ENCODE measurements around the gene CYP4A22.
A peak's percentile ranks its signal among the peaks of the same experiment; 100 is the strongest.

Gene CYP4A22

GRCh38 chr1:47178654-47179016 lies 41.4 kb downstream of the CYP4A22 start:
- peak overlapping the region; percentile 86 for H3K27ac Mint-ChIP-seq
- ATAC-seq, result no peak
- H3K9me3 Mint-ChIP-seq, result no peaks in the 10 kb centered on the region
- no peaks in the 10 kb centered on the region for H3K36me3 Mint-ChIP-seq
- H3K4me3 Mint-ChIP-seq, result peak overlapping the region; percentile 75
- H3K4me1 Mint-ChIP-seq, result peaks cover 25% of the 10 kb centered on the region
- no peak for DNase-seq (ENCODE audit: low spot score in 2 of 2)

DNA sequence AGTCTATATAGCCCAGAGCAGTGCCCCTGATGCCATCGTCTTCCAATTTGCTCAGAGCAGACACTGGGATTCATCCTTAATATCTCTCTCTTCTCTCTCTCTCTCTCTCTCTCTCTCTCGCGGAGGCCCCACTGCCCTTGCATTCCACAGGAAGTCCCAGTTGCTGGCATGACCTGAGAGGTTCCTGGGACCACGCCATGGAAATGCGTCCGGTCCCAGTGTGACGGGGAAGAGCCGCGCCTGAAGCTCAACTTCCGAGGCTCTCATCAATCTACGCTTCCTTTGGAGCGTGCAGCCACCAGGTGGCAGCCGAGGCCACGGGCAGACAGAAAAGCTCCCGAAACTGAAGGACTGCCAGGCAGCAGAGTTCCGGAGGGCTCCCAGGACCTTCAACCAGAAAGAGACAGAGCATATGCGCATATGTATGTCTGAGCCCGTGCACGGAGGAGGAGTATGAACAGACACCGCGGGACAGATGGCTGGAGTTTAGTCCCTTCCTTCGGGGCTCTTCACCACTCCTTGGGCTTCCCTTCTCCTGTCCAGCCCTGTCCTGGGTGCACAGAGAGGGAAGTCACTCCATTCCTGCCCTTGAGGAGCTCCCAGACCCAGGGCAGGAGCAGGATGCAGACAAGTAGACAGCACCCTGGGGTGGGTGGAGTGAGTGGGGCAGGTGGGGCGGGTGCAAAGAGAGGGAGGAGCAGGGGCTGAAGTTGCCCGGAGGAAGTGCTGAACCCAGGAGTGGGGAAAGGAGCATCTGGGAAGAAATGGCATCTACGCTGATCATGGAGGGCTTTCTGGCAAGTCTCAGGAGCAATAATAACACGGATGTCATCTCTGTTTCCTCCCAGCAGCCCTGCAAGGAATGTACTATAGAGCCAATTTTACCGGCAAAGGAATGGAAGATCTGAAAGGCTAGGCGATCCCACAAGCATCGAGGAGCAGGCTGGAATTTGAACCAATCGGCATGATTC lies 42.1 kb downstream of the CYP4A22 start:
- H3K9me3 Mint-ChIP-seq, result no peaks in the 10 kb centered on the region
- peak overlapping the region; percentile 86 for H3K27ac Mint-ChIP-seq
- DNase-seq (ENCODE audit: low spot score in 2 of 2) (peak; percentile 65 to 86), ATAC-seq (peak; percentile 77)
- peaks cover 25% of the 10 kb centered on the region for H3K4me1 Mint-ChIP-seq
- peak overlapping the region; percentile 75 for H3K4me3 Mint-ChIP-seq
- no peaks in the 10 kb centered on the region for H3K36me3 Mint-ChIP-seq

GRCh38 chr1:47179988-47180563 lies 42.8 kb downstream of the CYP4A22 start:
- Mint-ChIP-seq H3K4me1 (peaks cover 23% of the 10 kb centered on the region), H3K4me3 (peak overlapping the region; percentile 75), H3K9me3 (no peaks in the 10 kb centered on the region), H3K36me3 (no peaks in the 10 kb centered on the region), H3K27ac (peak overlapping the region; percentile 86)
- no peak for ATAC-seq
- no peak for DNase-seq (ENCODE audit: low spot score in 2 of 2)

- peaks cover 17% of the 10 kb centered on the region for H3K4me1 Mint-ChIP-seq
- DNase-seq (ENCODE audit: low spot score in 2 of 2) (no peak), ATAC-seq (no peak)
- peak overlapping the region; percentile 7 for H3K27ac Mint-ChIP-seq
- no peak overlapping the region for H3K4me3 Mint-ChIP-seq
- H3K36me3 Mint-ChIP-seq, result no peaks in the 10 kb centered on the region
- no peaks in the 10 kb centered on the region for H3K9me3 Mint-ChIP-seq
Observed at GRCh38 chr1:47180603-47181094, 43.4 kb downstream of the CYP4A22 start.

- H3K4me3 Mint-ChIP-seq, result no peak overlapping the region
- peak overlapping the region; percentile 7 for H3K27ac Mint-ChIP-seq
- no peak for DNase-seq (ENCODE audit: low spot score in 2 of 2)
Observed at GRCh38 chr1:47181095-47181954, 44.1 kb downstream of the CYP4A22 start.

DNA sequence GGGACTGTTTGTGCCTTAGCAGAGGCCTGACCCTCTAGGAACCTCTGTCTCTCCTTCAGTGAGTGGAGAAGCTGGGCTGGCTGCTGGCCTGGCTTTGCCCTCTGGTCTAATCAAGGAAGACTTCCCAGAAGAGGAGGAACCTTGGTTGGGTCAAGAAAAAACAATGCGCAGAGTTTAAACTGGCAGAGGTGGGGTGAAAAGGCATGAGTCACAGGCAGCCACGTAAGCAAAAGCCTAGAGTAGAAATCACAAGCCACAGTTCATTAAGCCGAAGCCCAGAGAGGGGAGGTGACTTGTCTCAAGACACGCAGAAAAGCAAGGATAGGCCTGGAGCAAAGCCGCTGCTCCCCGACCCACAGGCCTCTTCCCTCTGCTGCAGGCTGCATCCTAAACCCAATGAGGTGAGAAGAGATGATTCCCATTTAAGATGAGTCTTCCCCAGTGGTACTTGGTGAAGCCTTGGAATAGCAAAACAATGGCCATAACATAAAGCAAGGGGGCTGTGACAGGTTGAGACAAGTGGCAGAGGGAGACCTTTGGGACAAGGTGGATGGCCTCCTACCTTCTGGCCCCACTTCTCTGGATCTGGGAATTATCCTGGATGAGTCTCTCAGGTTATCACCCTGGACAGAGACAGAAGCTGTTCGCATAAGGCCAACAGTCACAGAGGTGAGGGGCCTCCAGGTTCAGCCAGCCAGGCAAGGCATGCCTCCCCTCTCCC lies 44.9 kb downstream of the CYP4A22 start:
- Mint-ChIP-seq H3K4me1 (peaks cover 14% of the 10 kb centered on the region), H3K4me3 (no peak overlapping the region), H3K36me3 (no peaks in the 10 kb centered on the region), H3K27ac (no peak overlapping the region), H3K9me3 (no peaks in the 10 kb centered on the region)
- ATAC-seq (no peak), DNase-seq (ENCODE audit: low spot score in 2 of 2) (no peak)

More at GRCh38 chr1:47181095-47181954, 44.1 kb downstream of the CYP4A22 start:
- Mint-ChIP-seq H3K4me1 (peaks cover 14% of the 10 kb centered on the region), H3K9me3 (no peaks in the 10 kb centered on the region), H3K36me3 (no peaks in the 10 kb centered on the region)
- no peak for ATAC-seq

DNA sequence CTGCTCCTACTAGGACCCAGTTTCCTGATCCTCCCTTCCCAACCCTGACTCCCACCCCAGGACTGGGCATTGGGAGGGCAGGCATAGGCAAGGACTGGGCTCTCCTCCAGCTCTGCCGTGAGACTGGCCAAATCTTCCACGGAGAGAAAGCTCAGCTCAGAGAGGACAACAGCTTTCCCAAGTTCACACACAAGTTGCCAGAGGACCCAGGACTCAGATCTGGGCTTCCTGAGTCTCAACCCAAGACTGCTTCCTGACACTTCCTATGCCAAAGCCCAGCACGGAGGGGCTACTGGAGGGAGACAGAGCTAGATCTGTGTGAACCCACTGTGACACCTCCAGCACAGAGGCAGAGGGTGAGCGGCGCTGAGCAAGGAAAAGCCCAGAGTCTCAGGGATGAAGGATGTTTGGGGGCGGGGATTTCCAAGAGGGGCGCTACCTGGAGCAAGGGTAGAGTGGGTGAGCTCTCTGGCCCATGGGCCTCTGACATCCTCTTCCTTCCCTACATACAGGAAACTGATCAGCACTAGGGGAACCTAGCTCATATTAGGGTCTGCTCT lies 45.5 kb downstream of the CYP4A22 start:
- Mint-ChIP-seq H3K4me3 (no peak overlapping the region), H3K27ac (no peak overlapping the region), H3K36me3 (no peaks in the 10 kb centered on the region), H3K9me3 (no peaks in the 10 kb centered on the region), H3K4me1 (peaks cover 14% of the 10 kb centered on the region)
- no peak for DNase-seq (ENCODE audit: low spot score in 2 of 2)
- no peak for ATAC-seq

DNA sequence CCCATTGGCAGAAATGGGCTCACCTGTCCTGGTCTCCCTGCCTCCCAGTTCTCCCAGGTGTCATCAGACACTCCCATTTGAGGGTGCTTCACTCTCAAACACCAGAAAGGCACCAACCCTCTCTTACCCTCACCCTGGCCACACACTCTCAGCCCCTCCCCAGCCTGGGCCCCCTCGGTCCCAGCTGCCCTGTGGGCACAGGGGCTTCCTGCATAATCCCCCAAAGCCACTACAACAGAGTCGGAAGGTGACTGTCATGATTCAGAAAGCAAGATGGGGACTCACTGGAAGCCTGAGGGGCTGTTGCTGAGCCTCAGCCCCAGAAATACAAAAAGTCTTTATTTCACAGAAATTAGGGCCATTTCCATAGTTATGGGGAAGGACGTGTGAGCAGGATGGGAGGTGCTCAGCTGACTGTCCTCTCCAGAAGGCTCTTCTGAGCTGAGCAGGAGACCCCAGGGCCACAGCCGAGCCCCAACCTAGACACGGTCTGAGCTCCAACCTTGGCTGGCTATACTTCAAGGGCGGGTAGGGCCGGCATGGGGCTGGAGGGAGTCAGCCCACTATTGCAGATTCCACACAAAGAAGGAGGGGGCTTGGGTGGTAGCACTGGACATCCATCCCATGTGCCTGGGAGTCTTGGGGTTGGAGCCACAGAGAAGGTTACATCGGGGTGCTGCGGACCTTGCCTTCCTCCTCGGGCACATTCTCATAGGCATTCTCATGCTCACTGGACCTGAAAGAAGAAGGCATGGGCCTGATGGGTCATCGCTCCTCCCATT lies 46.3 kb downstream of the CYP4A22 start:
- Mint-ChIP-seq H3K27ac (no peak overlapping the region), H3K4me1 (peaks cover 14% of the 10 kb centered on the region), H3K36me3 (no peaks in the 10 kb centered on the region), H3K4me3 (no peak overlapping the region), H3K9me3 (no peaks in the 10 kb centered on the region)
- ATAC-seq (no peak), DNase-seq (ENCODE audit: low spot score in 2 of 2) (peak in 1 of 2 donors; percentile 47)

DNA sequence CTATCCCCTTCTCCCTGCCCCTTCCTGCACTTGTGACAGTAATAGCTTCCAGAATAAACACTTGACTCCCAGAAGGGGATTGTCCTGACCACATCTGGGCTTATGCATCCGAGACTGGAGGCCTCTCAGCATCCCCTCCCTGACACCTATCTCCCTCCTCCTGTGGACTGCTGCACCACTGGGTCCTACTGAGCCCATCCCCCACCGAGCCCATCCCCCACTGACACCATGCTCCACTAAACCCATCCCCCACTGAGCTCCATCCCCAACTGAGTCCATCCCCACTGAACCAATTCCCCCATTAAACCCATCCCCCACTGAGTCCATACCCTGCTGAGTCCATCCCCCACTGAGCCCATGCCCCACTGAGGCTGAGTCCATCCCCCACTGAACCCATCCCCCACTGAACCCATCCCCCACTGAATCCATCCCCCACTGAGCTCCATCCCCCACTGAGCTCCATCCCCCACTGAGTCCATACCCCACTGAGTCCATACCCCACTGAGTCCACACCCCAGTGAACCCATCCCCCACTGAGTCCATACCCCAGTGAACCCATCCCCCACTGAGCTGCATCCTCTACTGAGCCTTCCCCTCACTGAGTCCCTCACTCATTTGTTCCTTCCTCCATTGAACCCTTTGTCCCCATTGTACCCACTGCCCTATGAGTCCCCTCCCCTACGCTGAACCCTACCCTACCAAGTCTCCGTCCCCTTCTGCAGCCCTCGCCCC lies 47.0 kb downstream of the CYP4A22 start:
- no peaks in the 10 kb centered on the region for H3K36me3 Mint-ChIP-seq
- DNase-seq (ENCODE audit: low spot score in 2 of 2) (peak in 1 of 2 donors; percentile 48), ATAC-seq (no peak)
- H3K9me3 Mint-ChIP-seq, result no peaks in the 10 kb centered on the region
- no peak overlapping the region for H3K4me3 Mint-ChIP-seq
- H3K4me1 Mint-ChIP-seq, result peaks cover 6% of the 10 kb centered on the region
- no peak overlapping the region for H3K27ac Mint-ChIP-seq

GRCh38 chr1:47184822-47185677 lies 47.8 kb downstream of the CYP4A22 start:
- no peaks in the 10 kb centered on the region for H3K36me3 Mint-ChIP-seq
- no peak for ATAC-seq

DNA sequence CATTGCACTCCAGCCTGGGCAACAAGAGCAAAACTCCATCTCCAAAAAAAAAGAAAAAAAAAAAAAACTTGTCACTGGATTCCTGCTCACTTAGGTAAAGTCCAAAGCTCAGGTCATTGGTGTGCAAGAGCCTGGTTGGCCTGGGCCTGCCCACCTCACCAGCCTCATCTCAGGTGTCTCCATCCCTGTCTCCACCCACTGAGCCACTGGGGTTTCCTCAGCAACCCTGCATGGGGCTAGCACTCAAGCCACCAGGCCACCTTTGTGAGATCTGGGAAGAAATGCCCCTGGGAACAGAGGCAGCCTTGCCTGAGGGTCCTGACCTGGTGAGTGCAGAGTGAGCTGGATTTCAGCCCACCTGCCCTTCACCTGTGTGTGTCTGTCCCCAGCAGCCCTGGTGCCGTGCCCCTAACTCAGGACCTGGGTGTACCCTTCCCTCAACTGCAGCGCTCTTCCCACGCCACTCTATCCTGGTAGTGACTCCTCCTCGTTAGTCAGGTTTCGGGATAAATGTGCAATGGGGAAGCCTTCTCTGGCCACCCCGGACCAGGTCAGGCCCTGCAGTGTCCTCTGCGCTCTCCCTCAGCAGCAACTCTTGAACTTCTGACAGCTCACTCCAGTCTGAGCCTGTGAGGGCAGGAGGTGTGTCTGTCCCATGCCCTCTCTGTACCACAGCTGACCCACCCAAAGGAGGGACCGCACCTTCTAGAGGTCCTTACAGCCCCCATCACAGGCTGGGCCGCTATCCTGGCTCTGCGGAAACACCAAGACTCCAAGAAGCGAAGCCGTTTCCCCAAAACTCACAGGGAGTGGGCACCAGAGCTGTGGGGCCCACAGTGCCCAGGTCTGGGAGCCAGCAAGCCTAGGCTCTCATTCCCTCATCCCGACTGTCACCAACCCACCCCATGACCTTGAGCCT lies 49.3 kb downstream of the CYP4A22 start:
- Mint-ChIP-seq H3K4me3 (no peak overlapping the region), H3K4me1 (no peaks in the 10 kb centered on the region), H3K36me3 (no peaks in the 10 kb centered on the region), H3K9me3 (no peaks in the 10 kb centered on the region), H3K27ac (no peak overlapping the region)
- DNase-seq (ENCODE audit: low spot score in 2 of 2) (peak in 1 of 2 donors; percentile 46), ATAC-seq (no peak)

More at GRCh38 chr1:47184822-47185677, 47.8 kb downstream of the CYP4A22 start:
- Mint-ChIP-seq H3K4me3 (no peak overlapping the region), H3K9me3 (no peaks in the 10 kb centered on the region), H3K27ac (no peak overlapping the region), H3K4me1 (no peaks in the 10 kb centered on the region)
- DNase-seq (ENCODE audit: low spot score in 2 of 2), result peak in 1 of 2 donors; percentile 47

Measured in stimulated activated effector memory CD8-positive, alpha-beta T cell treated with anti-CD3 and anti-CD28 coated beads, Interleukin-12 subunit alpha, Interleukin-12 subunit beta, amount 100 ng/mL, for 72 hours (primary cell).